ENCODE measurements around the gene COQ10A. TPM values are rescaled to one million over a fixed set of nuclear protein-coding genes. Genes with fewer than 3 reads are reported as not detected.

The COQ10A gene
- total RNA-seq, 3 donors from 2014 or later, result 18.7 to 23.7 (median 18.7) TPM

DNA sequence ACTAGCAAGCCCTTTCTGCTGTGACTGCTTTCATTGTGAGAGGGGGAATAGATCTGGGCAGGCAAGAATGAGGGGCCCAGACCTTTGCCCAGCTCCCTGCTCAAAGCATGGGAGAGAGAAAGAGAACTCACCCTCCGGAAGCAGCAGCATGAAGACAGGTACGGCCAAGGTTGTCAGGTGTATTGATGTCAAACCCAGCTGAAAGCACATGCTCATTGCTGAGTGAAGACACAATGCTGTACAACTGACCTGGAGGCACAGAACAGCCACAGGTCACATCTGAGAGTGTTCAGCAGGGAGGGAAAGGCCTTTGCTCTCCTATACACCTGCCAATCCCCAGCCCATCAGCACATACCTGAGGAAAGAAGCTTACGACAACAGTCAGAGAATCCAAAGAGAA is 14.1 kb upstream of the COQ10A start:
- H3K4me1 ChIP-seq, result peaks cover 0 to 12% of the 10 kb centered on the region in 2 donors
- TF ChIP-seq POLR2A (IDR thresholded peaks at IDR 0.05), result no peak
- TF ChIP-seq POLR2AphosphoS5 (IDR thresholded peaks at IDR 0.05), result no peak
- TF ChIP-seq, protein P1, sequence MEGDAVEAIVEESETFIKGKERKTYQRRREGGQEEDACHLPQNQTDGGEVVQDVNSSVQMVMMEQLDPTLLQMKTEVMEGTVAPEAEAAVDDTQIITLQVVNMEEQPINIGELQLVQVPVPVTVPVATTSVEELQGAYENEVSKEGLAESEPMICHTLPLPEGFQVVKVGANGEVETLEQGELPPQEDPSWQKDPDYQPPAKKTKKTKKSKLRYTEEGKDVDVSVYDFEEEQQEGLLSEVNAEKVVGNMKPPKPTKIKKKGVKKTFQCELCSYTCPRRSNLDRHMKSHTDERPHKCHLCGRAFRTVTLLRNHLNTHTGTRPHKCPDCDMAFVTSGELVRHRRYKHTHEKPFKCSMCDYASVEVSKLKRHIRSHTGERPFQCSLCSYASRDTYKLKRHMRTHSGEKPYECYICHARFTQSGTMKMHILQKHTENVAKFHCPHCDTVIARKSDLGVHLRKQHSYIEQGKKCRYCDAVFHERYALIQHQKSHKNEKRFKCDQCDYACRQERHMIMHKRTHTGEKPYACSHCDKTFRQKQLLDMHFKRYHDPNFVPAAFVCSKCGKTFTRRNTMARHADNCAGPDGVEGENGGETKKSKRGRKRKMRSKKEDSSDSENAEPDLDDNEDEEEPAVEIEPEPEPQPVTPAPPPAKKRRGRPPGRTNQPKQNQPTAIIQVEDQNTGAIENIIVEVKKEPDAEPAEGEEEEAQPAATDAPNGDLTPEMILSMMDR (IDR thresholded peaks at IDR 0.05), result no peak
- H3K4me3 ChIP-seq, result no peak overlapping the region
- intact Hi-C loops (cut with DNase I; ENCODE audit: low total_unique reads), result no loop called here
- no peaks in the 10 kb centered on the region for H3K9me3 ChIP-seq
- H3K27me3 ChIP-seq, result no peaks in the 10 kb centered on the region
- H3K27ac ChIP-seq, result no peak overlapping the region
- peaks cover 20% of the 10 kb centered on the region for H3K36me3 ChIP-seq
- no peak for DNase-seq (ENCODE audit: low spot score in 2 of 2)

DNA sequence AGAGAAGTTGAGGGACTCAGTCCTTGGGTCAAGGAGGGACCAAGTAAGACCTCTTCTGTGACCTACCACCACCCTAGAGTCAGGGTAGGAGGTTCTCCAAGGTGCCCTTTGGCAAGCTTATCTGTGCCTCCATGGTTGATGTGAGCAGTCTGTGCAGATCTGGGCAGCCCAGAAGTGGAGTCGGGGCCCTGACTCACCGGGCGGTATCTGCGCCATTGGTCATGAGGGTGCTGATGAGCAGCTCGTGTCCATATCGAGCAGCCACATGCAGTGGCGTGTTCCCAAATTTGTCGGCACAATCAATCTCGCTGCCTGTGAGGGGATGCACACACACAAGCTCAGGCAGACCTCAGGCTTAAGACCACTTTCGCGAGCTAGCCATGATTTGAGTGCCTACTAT is 13.7 kb upstream of the COQ10A start:
- no peaks in the 10 kb centered on the region for H3K9me3 ChIP-seq
- H3K36me3 ChIP-seq, result peaks cover 20% of the 10 kb centered on the region
- DNase-seq (ENCODE audit: low spot score in 2 of 2), result no peak
- H3K4me3 ChIP-seq, result no peak overlapping the region
- peaks cover 0 to 12% of the 10 kb centered on the region in 2 donors for H3K4me1 ChIP-seq
- H3K27ac ChIP-seq, result no peak overlapping the region
- intact Hi-C loops (cut with DNase I; ENCODE audit: low total_unique reads), result no loop called here
- H3K27me3 ChIP-seq, result no peaks in the 10 kb centered on the region
- TF ChIP-seq, protein P1 (IDR thresholded peaks at IDR 0.05), result no peak
- TF ChIP-seq POLR2A (IDR thresholded peaks at IDR 0.05) (no peak), POLR2AphosphoS5 (IDR thresholded peaks at IDR 0.05) (no peak)

DNA sequence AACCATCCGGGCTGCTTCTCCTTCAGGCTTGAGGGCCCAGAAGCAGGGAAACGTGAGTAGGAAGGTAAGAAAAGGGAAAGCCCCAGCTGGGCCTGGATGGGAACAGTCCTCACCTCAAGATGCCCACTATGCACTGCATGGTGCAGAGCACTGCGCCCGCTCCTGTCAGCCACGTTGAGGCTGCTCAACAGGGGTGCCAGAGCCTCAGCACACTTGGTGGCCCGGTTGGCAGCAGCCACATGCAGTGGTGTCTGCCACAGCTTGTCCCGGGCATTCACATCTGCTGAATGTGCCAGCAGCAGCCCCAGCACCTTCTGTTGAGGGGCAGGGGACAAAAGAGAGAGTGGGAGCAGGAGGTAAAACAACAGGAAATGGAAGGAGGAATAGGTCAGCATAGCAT is 11.1 kb upstream of the COQ10A start:
- no peaks in the 10 kb centered on the region for H3K9me3 ChIP-seq
- H3K4me3 ChIP-seq, result no peak overlapping the region
- H3K27me3 ChIP-seq, result no peaks in the 10 kb centered on the region
- DNase-seq (ENCODE audit: low spot score in 2 of 2), result no peak
- intact Hi-C loops (cut with DNase I; ENCODE audit: low total_unique reads), result loop anchor here (2.0 kb wide), 1 partner anchor 43 kb away; no protein-coding TSS in a partner anchor
- peaks cover 20% of the 10 kb centered on the region for H3K36me3 ChIP-seq
- peaks cover 0 to 12% of the 10 kb centered on the region in 2 donors for H3K4me1 ChIP-seq
- H3K27ac ChIP-seq, result no peak overlapping the region
- TF ChIP-seq, protein P1 (IDR thresholded peaks at IDR 0.05), result no peak
- no peak for TF ChIP-seq POLR2A (IDR thresholded peaks at IDR 0.05)
- TF ChIP-seq POLR2AphosphoS5 (IDR thresholded peaks at IDR 0.05), result no peak

- TF ChIP-seq, protein P1 (IDR thresholded peaks at IDR 0.05), result no peak
- no peak for TF ChIP-seq POLR2A (IDR thresholded peaks at IDR 0.05)
- TF ChIP-seq POLR2AphosphoS5 (IDR thresholded peaks at IDR 0.05), result no peak
- Histone ChIP-seq H3K9me3 (no peaks in the 10 kb centered on the region), H3K4me3 (peak overlapping the region in 2 of 3 donors; percentile 21 to 96), H3K27me3 (no peaks in the 10 kb centered on the region), H3K27ac (peak overlapping the region in 1 of 2 donors; percentile 40), H3K36me3 (peaks cover 20% of the 10 kb centered on the region), H3K4me1 (peaks cover 0 to 12% of the 10 kb centered on the region in 2 donors)
- intact Hi-C loops (cut with DNase I; ENCODE audit: low total_unique reads), result loop anchor here (2.0 kb wide), 1 partner anchor 42 kb away; no protein-coding TSS in a partner anchor
- DNase-seq (ENCODE audit: low spot score in 2 of 2), result no peak
These were observed 10.3 kb upstream of the COQ10A start for GRCh38 chr12:56256326-56256960.

GRCh38 chr12:56257071-56257470 is 9.7 kb upstream of the COQ10A start:
- Histone ChIP-seq H3K36me3 (peaks cover 15% of the 10 kb centered on the region), H3K9me3 (no peaks in the 10 kb centered on the region), H3K4me1 (peaks cover 0 to 12% of the 10 kb centered on the region in 2 donors), H3K27me3 (no peaks in the 10 kb centered on the region), H3K4me3 (peak overlapping the region; percentile 80 to 96 (median 80)), H3K27ac (peak overlapping the region in 1 of 2 donors; percentile 83)
- TF ChIP-seq POLR2AphosphoS5 (IDR thresholded peaks at IDR 0.05) (no peak), POLR2A (IDR thresholded peaks at IDR 0.05) (no peak)
- TF ChIP-seq, protein P1 (IDR thresholded peaks at IDR 0.05), result no peak
- intact Hi-C loops (cut with DNase I; ENCODE audit: low total_unique reads), result loop anchor here (2.0 kb wide), 1 partner anchor 42 kb away; no protein-coding TSS in a partner anchor
- DNase-seq (ENCODE audit: low spot score in 2 of 2), result no peak
